GM12878 (cell line): Measurements from ENCODE around the gene TNFRSF1A. TPM values are rescaled to one million over a fixed set of nuclear protein-coding genes. Genes with fewer than 3 reads are reported as not detected.
A peak's percentile ranks its signal among the peaks of the same experiment; 100 is the strongest.

Experiments
- ATAC-seq: fragments of 200-7000 bp; cut with Tn5 transposase; 3 replicates; pipeline ENCODE4 v1.9.1; 2020; ENCODE audit warnings: mild to moderate bottlenecking, moderate library complexity
- BruUV-seq: library from RNA; stranded (reverse); fragments of 400-500 nt; replicated peaks from 2 replicates; lab custom pipeline; 2021; lab: Mats Ljungman, UMichigan
- CTCF ChIA-PET: fragments of 300-600 bp; sonication (Branson Sonifier 250); formaldehyde crosslinking; extraction: SDS; loops from one replicate; lab custom pipeline; 2021; ENCODE audit warnings: inconsistent platforms; lab: Yijun Ruan, JAX
- POLR2A ChIA-PET: fragments of 350-600 bp; formaldehyde crosslinking; extraction: SDS; loops from one replicate; lab custom pipeline; 2021; ENCODE audit warnings: inconsistent platforms; lab: Charles Lee
- RAD21 ChIA-PET: fragments of 300-600 bp; sonication (Branson Sonifier 250); formaldehyde crosslinking; loops from one replicate; lab custom pipeline; 2023; ENCODE audit warnings: antibody characterized with exemption; ENCODE audit not compliant: unreplicated experiment; lab: Charles Lee
- SMC1A ChIA-PET: fragments of 300-600 bp; sonication (Branson Sonifier 250); formaldehyde crosslinking; loops from one replicate; lab custom pipeline; 2023; ENCODE audit not compliant: unreplicated experiment, uncharacterized antibody; lab: Charles Lee
- DNase-seq: peaks from one replicate; pipeline ENCODE4 v3.0.0-alpha.2; 2011; ENCODE audit warnings: low read depth, low spot score
- FAIRE-seq: peaks from 3 replicates; lab custom pipeline; 2011; peaks lifted over from hg19 to GRCh38; lab: Jason Lieb, UNC
- H2AFZ ChIP-seq: 2 replicates; pipeline ENCODE4 v1.6.0; 2011; ENCODE audit warnings: low read depth, low read length, control low read depth; ENCODE audit not compliant: control insufficient read depth
- H3K27ac ChIP-seq: 2 replicates; pipeline ENCODE4 v1.5.1; 2011; ENCODE audit warnings: control low read depth; ENCODE audit not compliant: control insufficient read depth, insufficient read depth
- H3K27me3 ChIP-seq, 2 experiments: replicated peaks in 1 of 2; 2 replicates each; pipeline versions ENCODE4 v1.6.0 to v1.6.1; 2011; ENCODE audit warnings: low read length in 1 of 2; ENCODE audit not compliant: control insufficient read depth in 2 of 2, insufficient read depth in 2 of 2
- H3K36me3 ChIP-seq, 2 experiments: 2 replicates each; pipeline ENCODE4 v1.5.1; 2011; ENCODE audit warnings: low read length in 1 of 2; ENCODE audit not compliant: control insufficient read depth in 2 of 2, insufficient read depth in 2 of 2
- H3K4me1 ChIP-seq: 2 replicates; pipeline ENCODE4 v1.6.1; 2011; ENCODE audit warnings: mild to moderate bottlenecking, low read length, moderate library complexity, mixed read lengths; ENCODE audit not compliant: control insufficient read depth, insufficient read depth
- H3K4me2 ChIP-seq: 2 replicates; pipeline ENCODE4 v1.6.0; 2011; ENCODE audit warnings: control low read depth; ENCODE audit not compliant: control insufficient read depth, insufficient read depth
- H3K4me3 ChIP-seq: fragments of 200-600 bp; sonication (generic); 2 replicates; pipeline ENCODE4 v1.5.1; 2016
- H3K79me2 ChIP-seq: 2 replicates; pipeline ENCODE4 v1.6.0; 2011; ENCODE audit warnings: low read length; ENCODE audit not compliant: control insufficient read depth, insufficient read depth
- H3K9ac ChIP-seq: 2 replicates; pipeline ENCODE4 v1.8.0; 2011; ENCODE audit warnings: low read length, control low read depth, mixed read lengths; ENCODE audit not compliant: control insufficient read depth, insufficient read depth
- H3K9me3 ChIP-seq: replicated peaks from 3 replicates; pipeline ENCODE4 v1.5.1; 2011; ENCODE audit warnings: mild to moderate bottlenecking, low read length; ENCODE audit not compliant: control insufficient read depth, insufficient read depth
- H4K20me1 ChIP-seq: 2 replicates; pipeline ENCODE4 v1.6.0; 2011; ENCODE audit not compliant: control insufficient read depth, insufficient read depth
- BHLHE40 ChIP-seq, 2 experiments: fragments of 450-650 bp in 1 of 2; IDR thresholded peaks; 2 replicates each; pipeline ENCODE4 v1.6.1; 2011 to 2017; ENCODE audit warnings: low read depth in 2 of 2, borderline replicate concordance in 1 of 2, improper control_type of control experiment in 1 of 2, low read length in 1 of 2, mild to moderate bottlenecking in 1 of 2
- EZH2 ChIP-seq: IDR thresholded peaks from 2 replicates; pipeline ENCODE4 v1.6.1; 2012; ENCODE audit warnings: low read depth, mild to moderate bottlenecking, control low read depth, inconsistent platforms, low read length, borderline replicate concordance; ENCODE audit not compliant: control insufficient read depth
- IRF4 ChIP-seq: IDR thresholded peaks from 2 replicates; pipeline ENCODE4 v1.6.1; 2011; ENCODE audit warnings: low read depth, low read length
- MEF2B ChIP-seq: fragments of 450-650 bp; IDR thresholded peaks from 2 replicates; pipeline ENCODE4 v1.6.1; 2018; ENCODE audit warnings: mild to moderate bottlenecking, moderate library complexity; ENCODE audit not compliant: partially characterized antibody, poor library complexity, severe bottlenecking
- NBN ChIP-seq: fragments of 450-650 bp; IDR thresholded peaks from 2 replicates; pipeline ENCODE4 v1.6.1; 2016
- RAD21 ChIP-seq: IDR thresholded peaks from 2 replicates; pipeline ENCODE4 v1.6.1; 2011; ENCODE audit warnings: mild to moderate bottlenecking, low read depth, low read length, moderate library complexity; ENCODE audit not compliant: insufficient read depth
- RB1 ChIP-seq: fragments of 450-650 bp; formaldehyde crosslinking; IDR thresholded peaks from 2 replicates; pipeline ENCODE4 v1.6.1; 2017; ENCODE audit warnings: mild to moderate bottlenecking, borderline replicate concordance
- SMC3 ChIP-seq: IDR thresholded peaks from 2 replicates; pipeline ENCODE4 v1.6.1; 2011; ENCODE audit warnings: low read length, improper control_type of control experiment, borderline replicate concordance
- TCF7 ChIP-seq: IDR thresholded peaks from 2 replicates; pipeline ENCODE4 v1.6.1; 2014; ENCODE audit warnings: antibody characterized with exemption, borderline replicate concordance
- YY1 ChIP-seq: IDR thresholded peaks from 2 replicates; pipeline ENCODE4 v1.6.1; 2011; ENCODE audit warnings: low read depth, mild to moderate bottlenecking, low read length
- WGBS: methylation state at CpG from one replicate; pipeline ENCODE4 v1.1.6; 2016; ENCODE audit warnings: low lambda C conversion rate; ENCODE audit not compliant: insufficient replicate concordance, insufficient coverage; ENCODE audit errors: missing lambda C conversion rate; 5-methylcytosine and 5-hydroxymethylcytosine counted together
- in situ Hi-C: fragments of 300-500 bp; cut with MboI; formaldehyde crosslinking; loops from 9 replicates; pipeline ENCODE4 v1.14.3; 2018; ENCODE audit warnings: mixed read lengths
- intact Hi-C: fragments of 100-400 bp; cut with micrococcal nuclease; formaldehyde crosslinking; loops from one replicate; pipeline ENCODE4 v1.14.2; 2022; ENCODE audit not compliant: unreplicated experiment
- polyA plus RNA-seq, 11 experiments: library from polyadenylated mRNA; depleted of rRNA in 4 of 11; unstranded in 6 of 11; stranded (reverse) in 5 of 11; fragments of >200 nt; fragmentation: Nextera tagmentation in 4 of 11; fragmentation: Illumina TruSeq in 1 of 11; extraction: Ambion mirVana in 4 of 11; extraction: Trizol in 1 of 11; gene quantifications; 1 replicate in 1 of 11; 2 replicates in 10 of 11; pipeline versions ENCODE4 v1.2.1 to v1.2.3, GENCODE V29; 2011 to 2016; ENCODE audit warnings: inconsistent platforms in 2 of 11, missing spikeins in 2 of 11, low read depth in 1 of 11
- total RNA-seq, 4 experiments: library from RNA; depleted of rRNA in 3 of 4; stranded (reverse); fragments of >200 nt in 3 of 4; fragmentation: Illumina TruSeq in 1 of 4; extraction: Trizol in 1 of 4; gene quantifications; 2 replicates each; pipeline versions ENCODE4 v1.2.1 to v1.2.3, GENCODE V29; 2013 to 2021
- TF ChIP-seq, protein P1 (sequence below): fragments of 450-650 bp; formaldehyde crosslinking; IDR thresholded peaks from 2 replicates; pipeline ENCODE4 v1.4.0; 2020; ENCODE audit warnings: mild to moderate bottlenecking, moderate library complexity
- TF ChIP-seq, protein P2 (sequence below), 3 experiments: IDR thresholded peaks in 2 of 3; conservative IDR thresholded peaks in 1 of 3; 2 replicates each; pipeline ENCODE4 v1.5.1; 2011; ENCODE audit warnings: low read depth in 3 of 3, low read length in 3 of 3, mild to moderate bottlenecking in 3 of 3, control low read depth in 2 of 3, moderate library complexity in 2 of 3, inconsistent platforms in 1 of 3, mixed read lengths in 1 of 3; ENCODE audit not compliant: control insufficient read depth in 2 of 3, insufficient read depth in 1 of 3; ENCODE audit errors: extremely low read depth in 1 of 3
- TF ChIP-seq, protein P3 (sequence below): IDR thresholded peaks from 2 replicates; pipeline ENCODE4 v1.6.1; 2011; ENCODE audit warnings: low read depth, low read length, improper control_type of control experiment, borderline replicate concordance

TNFRSF1A gene
- total and polyA plus RNA-seq, 10 of the 15 experiments (the other 5 are each of a cell fraction or from before 2014, with no cell fraction given) = 0.24 to 16.5 (median 13.0) TPM

DNA sequence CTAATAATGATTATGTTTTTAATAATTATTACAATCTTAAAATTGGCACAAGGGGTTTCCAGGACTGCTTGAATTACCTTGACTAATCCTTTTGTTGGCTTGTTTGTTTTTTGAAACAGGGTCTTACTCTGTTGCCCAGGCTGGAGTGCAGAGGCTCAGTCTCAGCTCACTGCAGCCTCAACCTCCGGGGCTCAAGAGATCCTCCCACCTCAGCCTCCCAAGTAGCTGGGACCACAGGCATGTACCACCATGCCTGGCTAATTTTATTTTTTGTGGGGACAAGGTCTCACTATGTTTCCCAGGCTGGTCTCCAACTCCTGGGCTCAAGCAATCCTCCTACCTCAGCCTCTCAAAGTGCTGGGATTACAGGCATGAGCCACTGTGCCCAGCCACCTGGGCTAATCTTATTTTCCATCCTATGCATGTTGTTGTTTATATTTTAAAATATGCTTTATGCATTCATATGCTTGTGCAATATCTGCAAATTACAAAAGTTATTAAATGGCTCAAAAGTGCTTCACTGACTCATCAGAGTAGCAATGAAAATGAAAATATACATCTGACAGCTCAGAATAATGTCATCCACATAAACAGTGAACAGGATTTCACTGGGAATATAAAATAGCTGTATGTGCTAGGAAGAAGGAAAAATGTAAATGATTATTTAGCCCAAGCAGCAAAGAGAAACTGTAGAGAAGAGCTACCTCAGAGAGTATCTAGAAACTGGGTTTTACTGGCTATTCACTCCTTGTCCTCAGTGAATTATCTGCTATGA, 56.2 kb downstream of the TNFRSF1A start (continued):
- TF ChIP-seq, protein P1, sequence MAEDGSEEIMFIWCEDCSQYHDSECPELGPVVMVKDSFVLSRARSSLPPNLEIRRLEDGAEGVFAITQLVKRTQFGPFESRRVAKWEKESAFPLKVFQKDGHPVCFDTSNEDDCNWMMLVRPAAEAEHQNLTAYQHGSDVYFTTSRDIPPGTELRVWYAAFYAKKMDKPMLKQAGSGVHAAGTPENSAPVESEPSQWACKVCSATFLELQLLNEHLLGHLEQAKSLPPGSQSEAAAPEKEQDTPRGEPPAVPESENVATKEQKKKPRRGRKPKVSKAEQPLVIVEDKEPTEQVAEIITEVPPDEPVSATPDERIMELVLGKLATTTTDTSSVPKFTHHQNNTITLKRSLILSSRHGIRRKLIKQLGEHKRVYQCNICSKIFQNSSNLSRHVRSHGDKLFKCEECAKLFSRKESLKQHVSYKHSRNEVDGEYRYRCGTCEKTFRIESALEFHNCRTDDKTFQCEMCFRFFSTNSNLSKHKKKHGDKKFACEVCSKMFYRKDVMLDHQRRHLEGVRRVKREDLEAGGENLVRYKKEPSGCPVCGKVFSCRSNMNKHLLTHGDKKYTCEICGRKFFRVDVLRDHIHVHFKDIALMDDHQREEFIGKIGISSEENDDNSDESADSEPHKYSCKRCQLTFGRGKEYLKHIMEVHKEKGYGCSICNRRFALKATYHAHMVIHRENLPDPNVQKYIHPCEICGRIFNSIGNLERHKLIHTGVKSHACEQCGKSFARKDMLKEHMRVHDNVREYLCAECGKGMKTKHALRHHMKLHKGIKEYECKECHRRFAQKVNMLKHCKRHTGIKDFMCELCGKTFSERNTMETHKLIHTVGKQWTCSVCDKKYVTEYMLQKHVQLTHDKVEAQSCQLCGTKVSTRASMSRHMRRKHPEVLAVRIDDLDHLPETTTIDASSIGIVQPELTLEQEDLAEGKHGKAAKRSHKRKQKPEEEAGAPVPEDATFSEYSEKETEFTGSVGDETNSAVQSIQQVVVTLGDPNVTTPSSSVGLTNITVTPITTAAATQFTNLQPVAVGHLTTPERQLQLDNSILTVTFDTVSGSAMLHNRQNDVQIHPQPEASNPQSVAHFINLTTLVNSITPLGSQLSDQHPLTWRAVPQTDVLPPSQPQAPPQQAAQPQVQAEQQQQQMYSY (CRISPR knock-in tag) = no peak

DNA sequence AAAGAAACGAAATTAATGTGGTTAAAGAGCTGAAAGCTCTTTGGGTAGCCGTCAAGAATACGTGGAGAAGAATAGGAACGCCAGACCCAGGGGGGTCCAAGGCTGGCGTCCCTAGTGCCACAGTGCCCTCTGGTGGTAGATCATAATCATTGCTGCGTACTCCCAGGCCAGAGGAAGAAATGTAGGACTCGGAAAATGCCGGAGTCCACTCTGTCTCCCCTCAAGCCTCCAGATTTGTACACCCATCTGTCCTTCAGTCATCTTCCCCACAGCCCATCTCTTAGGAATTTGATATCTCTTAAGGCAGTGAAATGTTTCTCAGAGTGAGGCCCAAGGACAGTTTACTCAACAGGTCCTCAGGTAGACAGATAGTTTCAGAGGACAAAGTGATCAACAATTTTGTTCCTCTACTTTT, 56.8 kb downstream of the TNFRSF1A start:
- Histone ChIP-seq H3K4me2 (no peak overlapping the region), H4K20me1 (no peaks in the 10 kb centered on the region)
- intact Hi-C loops = loop anchor here (1.0 to 2.0 kb wide), 3 partner anchors 90 to 296 kb away; no protein-coding TSS in a partner anchor
- in situ Hi-C loops = loop anchor here (5.0 kb wide), 2 partner anchors 223 to 298 kb away; no protein-coding TSS in a partner anchor
- TF ChIP-seq MEF2B (peak; percentile 42), RB1 (peak; percentile 24; the same call in 1 of the 2 replicates), BHLHE40 (IDR thresholded peaks at IDR 0.05; ENCODE audit: borderline replicate concordance in 1 of 2, low read depth in 2 of 2, low read length in 1 of 2) (0 out of 4 replicates have a peak, but pooled peaks of 1 of the 2 experiments have one; percentile 8), SMC3 (peak; percentile 97), TCF7 (no peak), RAD21 (peak; percentile 95), YY1 (peak; percentile 65; the same call in 1 of the 2 replicates), NBN (0 out of 2 replicates have a peak, but pooled peaks have one; percentile 31), IRF4 (peak; percentile 50; the same call in 1 of the 2 replicates), EZH2 (no peak)
- TF ChIP-seq, protein P2, sequence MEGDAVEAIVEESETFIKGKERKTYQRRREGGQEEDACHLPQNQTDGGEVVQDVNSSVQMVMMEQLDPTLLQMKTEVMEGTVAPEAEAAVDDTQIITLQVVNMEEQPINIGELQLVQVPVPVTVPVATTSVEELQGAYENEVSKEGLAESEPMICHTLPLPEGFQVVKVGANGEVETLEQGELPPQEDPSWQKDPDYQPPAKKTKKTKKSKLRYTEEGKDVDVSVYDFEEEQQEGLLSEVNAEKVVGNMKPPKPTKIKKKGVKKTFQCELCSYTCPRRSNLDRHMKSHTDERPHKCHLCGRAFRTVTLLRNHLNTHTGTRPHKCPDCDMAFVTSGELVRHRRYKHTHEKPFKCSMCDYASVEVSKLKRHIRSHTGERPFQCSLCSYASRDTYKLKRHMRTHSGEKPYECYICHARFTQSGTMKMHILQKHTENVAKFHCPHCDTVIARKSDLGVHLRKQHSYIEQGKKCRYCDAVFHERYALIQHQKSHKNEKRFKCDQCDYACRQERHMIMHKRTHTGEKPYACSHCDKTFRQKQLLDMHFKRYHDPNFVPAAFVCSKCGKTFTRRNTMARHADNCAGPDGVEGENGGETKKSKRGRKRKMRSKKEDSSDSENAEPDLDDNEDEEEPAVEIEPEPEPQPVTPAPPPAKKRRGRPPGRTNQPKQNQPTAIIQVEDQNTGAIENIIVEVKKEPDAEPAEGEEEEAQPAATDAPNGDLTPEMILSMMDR (IDR thresholded peaks at IDR 0.05 in 2 of 3, conservative IDR thresholded peaks at IDR 0.05 in 1 of 3; ENCODE audit: control insufficient read depth in 2 of 3, extremely low read depth in 1 of 3, insufficient read depth in 1 of 3, low read depth in 3 of 3, low read length in 3 of 3) = peak; percentile 91 to 96 (median 91); a peak in 5 of 6 replicates
- TF ChIP-seq, protein P3, sequence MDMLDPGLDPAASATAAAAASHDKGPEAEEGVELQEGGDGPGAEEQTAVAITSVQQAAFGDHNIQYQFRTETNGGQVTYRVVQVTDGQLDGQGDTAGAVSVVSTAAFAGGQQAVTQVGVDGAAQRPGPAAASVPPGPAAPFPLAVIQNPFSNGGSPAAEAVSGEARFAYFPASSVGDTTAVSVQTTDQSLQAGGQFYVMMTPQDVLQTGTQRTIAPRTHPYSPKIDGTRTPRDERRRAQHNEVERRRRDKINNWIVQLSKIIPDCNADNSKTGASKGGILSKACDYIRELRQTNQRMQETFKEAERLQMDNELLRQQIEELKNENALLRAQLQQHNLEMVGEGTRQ = no peak
- TF ChIP-seq, all 136 proteins: peak for 9
- POLR2A ChIA-PET = interaction anchor here (0.6 to 1.2 kb wide), 2 partner anchors 86 to 378 kb away, joined by 3 read pairs; no protein-coding TSS in a partner anchor
- FAIRE-seq = peak; percentile 76
- no peak overlapping the region for H3K4me3 ChIP-seq
- H3K36me3 ChIP-seq = no peaks in the 10 kb centered on the region
- no peaks in the 10 kb centered on the region; a peak in 1 of 4 replicates for H3K27me3 ChIP-seq
- no peaks in the 10 kb centered on the region for H3K4me1 ChIP-seq
- H3K9me3 ChIP-seq = no peaks in the 10 kb centered on the region
- WGBS = 0% methylated on average over 8 of the region's 8 CpGs
- CTCF ChIA-PET = interaction anchor here (0.6 to 8.0 kb wide), 34 partner anchors 7 to 328 kb away, joined by 3 to 147 read pairs (median 4); partner anchors contain the start of gene CD9
- SMC1A ChIA-PET = interaction anchor here (0.6 to 10.3 kb wide), 25 partner anchors 11 to 296 kb away, joined by 3 to 107 read pairs (median 4); partner anchors contain the start of gene CD9
- no peak for DNase-seq
- RAD21 ChIA-PET = interaction anchor here (1.0 to 4.4 kb wide), 13 partner anchors 10 to 296 kb away, joined by 3 to 38 read pairs (median 5); no protein-coding TSS in a partner anchor
- H2AFZ ChIP-seq = peak overlapping the region; percentile 50; the same call in 1 of the 2 replicates
- peak; percentile 96 for ATAC-seq
- H3K9ac ChIP-seq = no peak overlapping the region
- H3K27ac ChIP-seq = no peak overlapping the region
- BruUV-seq = no TSS peak
- H3K79me2 ChIP-seq = no peaks in the 10 kb centered on the region
